IPS-18c (cell line): Measurements from ENCODE around the gene TSPOAP1.

Experiments
- H3K4me3 ChIP-seq: 2 replicates; pipeline ENCODE4 v1.7.0; 2013; ENCODE audit warnings: low read depth, mild to moderate bottlenecking, low read length, moderate library complexity; ENCODE audit not compliant: insufficient read depth
- H3K9me3 ChIP-seq: one replicate; pipeline ENCODE4 v1.6.1; 2013; ENCODE audit warnings: mild to moderate bottlenecking, low read length, moderate library complexity; ENCODE audit not compliant: control insufficient read depth, insufficient read depth

The TSPOAP1 gene

GRCh38 chr17:58278661-58279015 is 50.0 kb downstream of the TSPOAP1 start:
- H3K9me3 ChIP-seq: no peaks in the 10 kb centered on the region
- no peak overlapping the region for H3K4me3 ChIP-seq

DNA sequence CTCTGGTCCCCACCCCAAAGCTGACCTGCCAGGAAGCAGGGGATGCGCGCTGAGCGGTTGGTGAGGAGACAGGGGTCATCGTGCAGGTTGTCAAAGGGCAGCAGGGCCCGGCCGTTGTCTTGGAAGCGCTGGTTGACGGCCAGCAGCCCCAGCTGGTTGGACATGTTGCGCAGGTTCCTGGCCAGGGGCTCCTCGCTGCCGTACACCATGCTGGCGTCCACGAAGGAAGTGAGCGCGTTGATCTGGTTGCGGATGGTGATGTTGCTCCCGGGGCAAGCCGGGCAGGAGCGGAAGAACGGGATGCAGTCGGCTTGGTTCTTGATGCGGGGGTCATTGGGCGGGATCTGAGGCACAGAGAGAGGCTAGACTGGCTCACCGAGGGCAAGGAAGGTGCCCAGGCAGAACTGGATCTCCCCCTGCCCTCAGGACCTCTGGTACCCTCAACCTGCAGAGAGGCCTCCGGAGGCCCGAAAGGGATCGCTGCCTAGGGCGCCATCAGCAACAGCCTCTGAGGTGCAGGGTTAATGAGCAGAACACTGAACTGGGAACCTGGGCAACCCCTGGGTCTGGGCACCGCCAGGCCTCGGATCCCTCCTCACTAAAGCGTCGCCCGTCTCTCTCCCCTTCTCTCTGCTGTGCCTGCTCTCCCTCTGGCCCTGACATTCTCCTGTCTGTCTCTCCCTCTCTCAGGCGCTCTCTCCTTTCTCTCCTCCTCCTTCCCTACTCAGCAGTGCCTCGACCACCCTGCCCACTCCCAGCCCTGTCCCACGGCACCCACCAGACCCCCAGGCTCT is 50.6 kb downstream of the TSPOAP1 start:
- no peaks in the 10 kb centered on the region for H3K9me3 ChIP-seq
- no peak overlapping the region for H3K4me3 ChIP-seq

DNA sequence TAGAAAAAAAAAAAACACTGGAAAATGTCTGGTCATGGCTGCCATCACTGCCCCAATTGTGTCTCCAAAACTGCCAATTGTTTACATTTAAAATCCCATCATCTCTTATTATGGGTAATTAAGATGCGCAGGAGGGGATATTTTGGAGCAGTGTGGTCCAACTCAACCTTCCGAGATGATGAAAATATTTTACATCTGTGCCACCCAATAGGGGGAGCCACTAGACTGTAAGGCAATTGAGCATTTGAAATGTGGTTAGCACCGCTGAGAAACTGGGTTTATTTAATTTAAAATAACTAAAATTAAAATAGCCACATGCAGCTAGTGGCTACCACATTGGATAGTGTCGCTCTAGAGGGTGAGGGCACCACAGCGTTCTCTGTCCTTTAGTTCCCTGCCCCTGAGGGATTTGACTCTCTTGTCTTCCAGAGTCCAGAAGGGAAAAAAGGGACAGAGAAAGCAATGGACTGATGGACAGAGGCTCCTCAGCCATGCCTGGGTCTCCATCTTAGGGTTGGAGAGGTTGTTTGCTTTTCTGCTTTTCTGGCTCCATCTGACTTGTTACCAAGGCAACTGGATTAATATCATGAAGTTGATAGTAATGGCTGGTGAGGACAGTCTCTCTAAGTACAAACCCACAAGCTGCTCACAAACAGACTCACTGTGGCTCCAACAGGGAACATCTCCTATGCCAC is 51.3 kb downstream of the TSPOAP1 start:
- no peaks in the 10 kb centered on the region for H3K9me3 ChIP-seq
- no peak overlapping the region for H3K4me3 ChIP-seq

DNA sequence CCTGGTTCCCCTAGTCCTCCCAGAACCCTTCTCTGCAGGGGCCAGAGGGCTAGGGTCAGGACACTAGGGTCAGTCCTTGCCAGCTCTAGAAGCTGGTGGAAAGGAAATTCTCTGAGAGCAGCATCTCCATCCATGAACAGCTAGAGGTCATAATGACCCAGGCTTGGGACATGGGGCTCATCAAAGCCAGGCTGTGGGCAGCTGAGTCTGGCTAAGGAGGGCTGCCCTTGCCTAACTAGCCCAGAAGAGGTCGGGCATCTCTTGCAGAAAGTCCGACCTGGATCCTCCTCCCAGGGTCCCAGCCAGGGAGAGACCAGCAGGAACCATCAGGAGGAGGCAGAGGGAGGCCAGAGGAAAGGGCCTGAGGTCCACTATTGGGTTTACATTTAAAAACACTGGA is 52.2 kb downstream of the TSPOAP1 start:
- Histone ChIP-seq H3K9me3 (no peaks in the 10 kb centered on the region), H3K4me3 (no peak overlapping the region)

DNA sequence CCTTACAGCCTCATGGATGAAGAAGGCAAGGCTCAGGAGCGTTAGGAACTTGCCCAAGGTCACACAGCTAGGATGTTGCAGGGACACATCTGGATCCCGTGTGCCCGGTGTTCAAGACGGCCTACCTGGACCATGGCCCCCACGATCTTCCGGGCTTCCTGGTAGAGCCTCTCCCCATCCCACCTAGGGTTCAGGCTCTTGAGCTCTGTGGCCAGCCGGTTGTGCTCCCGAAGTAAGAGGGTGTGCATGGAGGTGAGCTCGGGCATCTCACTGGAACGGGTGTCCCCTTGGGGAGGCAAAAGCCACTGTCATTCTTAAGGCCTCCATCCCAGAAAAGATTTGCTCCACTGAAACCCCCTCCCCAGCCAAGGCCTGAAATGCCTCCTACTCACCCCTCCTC is 53.2 kb downstream of the TSPOAP1 start:
- Histone ChIP-seq H3K9me3 (no peaks in the 10 kb centered on the region), H3K4me3 (no peak overlapping the region)

DNA sequence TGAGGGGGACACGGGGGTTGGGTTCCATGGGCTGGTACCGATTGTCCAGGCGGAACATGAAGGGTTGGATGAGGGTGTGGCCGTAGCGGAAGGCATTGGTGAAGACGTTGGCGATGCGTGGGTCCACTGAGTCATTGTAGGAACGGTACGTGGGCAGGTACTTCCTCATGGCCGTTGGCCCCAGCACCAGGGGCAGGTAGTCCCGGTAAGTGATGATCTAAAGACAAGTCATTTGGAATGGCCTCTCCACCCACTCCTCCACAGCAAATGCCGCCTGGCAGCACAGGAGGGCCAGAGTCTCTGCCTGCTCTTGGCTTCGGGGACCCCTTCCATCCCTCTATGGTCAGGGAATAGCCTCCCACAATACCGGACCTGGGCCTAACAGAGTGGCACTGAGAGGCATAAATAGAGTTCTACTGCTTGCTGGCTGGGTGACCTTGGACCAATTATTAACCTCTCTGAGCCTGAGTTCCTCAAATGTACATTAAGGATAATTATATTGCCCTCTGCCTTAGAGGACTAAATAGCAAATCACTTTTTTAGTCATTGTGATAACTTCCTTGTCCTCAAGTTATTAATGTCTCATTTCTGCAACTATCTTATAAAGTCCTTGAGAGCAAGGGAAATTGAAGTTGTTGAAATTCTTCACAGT is 55.0 kb downstream of the TSPOAP1 start:
- H3K4me3 ChIP-seq: no peak overlapping the region

GRCh38 chr17:58272367-58273280 is 56.0 kb downstream of the TSPOAP1 start:
- Histone ChIP-seq H3K9me3 (no peaks in the 10 kb centered on the region), H3K4me3 (no peak overlapping the region)

More for the DNA sequence above, 55.0 kb downstream of the TSPOAP1 start:
- H3K9me3 ChIP-seq: no peaks in the 10 kb centered on the region

GRCh38 chr17:58271216-58271931 is 57.2 kb downstream of the TSPOAP1 start:
- H3K9me3 ChIP-seq: no peaks in the 10 kb centered on the region
- H3K4me3 ChIP-seq: no peak overlapping the region

DNA sequence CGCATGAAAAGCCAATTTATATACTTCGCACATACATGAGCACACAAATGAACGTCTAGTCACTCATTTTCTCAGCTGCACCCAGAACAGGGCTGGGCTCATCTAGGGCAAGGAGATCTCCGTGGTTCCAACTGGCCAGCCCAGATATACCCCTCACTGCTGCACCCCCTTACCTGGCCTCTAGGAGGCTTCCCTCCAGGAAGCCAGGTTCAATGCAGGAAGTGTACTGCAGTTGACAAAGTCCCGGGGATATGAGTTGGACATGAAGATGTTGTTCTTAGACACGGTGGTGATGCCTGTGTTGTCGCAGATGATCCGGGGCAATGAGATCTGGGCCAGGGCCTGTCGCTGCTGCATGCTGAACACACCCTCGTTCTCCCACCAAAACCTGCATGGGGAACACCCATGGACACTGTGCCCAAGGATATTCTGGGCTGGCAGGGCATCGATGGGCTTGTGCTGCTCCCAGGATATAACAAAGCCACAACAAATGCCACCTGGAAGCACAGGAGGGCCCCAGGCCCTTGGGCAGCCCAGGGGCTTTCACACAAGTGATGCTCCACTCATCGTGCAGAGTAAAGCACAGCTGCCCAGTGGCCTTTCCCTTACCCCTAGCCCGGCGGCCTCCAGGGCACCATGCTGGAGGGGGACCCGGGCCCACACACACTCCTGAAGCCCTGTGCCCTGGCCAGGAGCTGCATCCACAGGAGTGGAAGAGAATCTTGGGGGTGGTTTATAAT is 57.9 kb downstream of the TSPOAP1 start:
- Histone ChIP-seq H3K9me3 (no peaks in the 10 kb centered on the region), H3K4me3 (no peak overlapping the region)

- H3K4me3 ChIP-seq: no peak overlapping the region
These were observed 58.9 kb downstream of the TSPOAP1 start for GRCh38 chr17:58269557-58270291.

DNA sequence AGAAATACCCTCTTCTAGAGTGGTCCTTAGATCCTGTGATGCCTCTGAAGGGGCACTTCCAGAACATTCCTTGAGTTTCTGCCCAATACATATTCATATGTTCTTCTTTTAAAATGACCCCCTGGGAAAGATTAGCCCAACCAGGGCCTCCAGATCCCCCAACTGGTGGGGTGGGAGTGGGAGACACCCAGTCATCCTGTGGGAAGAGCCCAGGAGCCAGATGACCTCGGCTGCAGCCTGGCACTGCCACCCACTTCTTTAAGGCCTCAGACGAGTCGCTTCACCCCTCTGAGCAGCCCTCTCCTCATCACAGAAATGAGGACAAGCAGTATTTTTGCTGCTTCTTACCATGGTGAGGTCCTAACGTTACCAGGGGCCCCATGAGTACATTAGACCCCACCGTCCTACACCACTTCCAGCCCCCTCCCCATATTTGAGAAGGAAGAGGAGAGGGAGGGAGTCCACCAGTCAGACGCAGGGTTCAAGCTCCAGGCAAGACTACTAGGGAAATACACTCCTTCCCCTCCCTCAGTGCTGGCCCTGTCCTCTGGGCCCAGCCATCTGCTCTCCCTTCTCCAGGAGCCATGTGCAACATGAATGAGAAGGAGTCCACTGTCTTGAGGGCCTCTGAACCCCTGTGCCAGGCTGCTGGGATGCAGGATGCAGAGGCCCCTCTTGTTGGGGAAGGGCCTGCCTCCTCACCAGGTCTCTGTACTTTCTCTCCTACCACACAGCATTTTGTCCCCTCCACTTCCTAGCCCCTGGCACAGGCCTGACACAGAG is 59.6 kb downstream of the TSPOAP1 start:
- Histone ChIP-seq H3K9me3 (no peaks in the 10 kb centered on the region), H3K4me3 (no peak overlapping the region)

More at GRCh38 chr17:58269557-58270291, 58.9 kb downstream of the TSPOAP1 start:
- no peaks in the 10 kb centered on the region for H3K9me3 ChIP-seq

DNA sequence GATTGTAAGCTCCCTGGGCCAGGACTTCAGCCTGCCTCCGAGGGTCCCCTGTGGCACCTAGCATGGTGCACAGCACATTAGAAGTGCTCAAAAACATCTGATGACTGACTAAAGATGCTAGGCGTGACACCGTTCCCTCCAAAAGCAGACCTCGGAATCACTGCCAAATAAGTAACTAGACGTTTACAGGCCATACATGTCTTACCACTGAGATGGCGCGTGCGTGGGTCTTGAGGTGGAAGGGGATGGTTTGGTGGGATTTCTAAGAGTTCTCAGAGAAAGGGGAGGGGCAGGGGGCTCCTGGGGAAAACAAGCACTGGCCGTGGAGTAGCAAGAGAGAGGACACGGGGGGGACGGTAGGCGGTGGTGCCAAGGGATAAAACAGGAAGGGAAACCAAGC is 60.3 kb downstream of the TSPOAP1 start:
- no peak overlapping the region for H3K4me3 ChIP-seq
- no peaks in the 10 kb centered on the region for H3K9me3 ChIP-seq

- no peaks in the 10 kb centered on the region for H3K9me3 ChIP-seq
- H3K4me3 ChIP-seq: no peak overlapping the region
These were observed 61.0 kb downstream of the TSPOAP1 start for GRCh38 chr17:58267347-58268324.
